GM18507 (cell line): ENCODE results near the gene MAD1L1.

Experiments used
- DNase-seq: peaks from one replicate; pipeline ENCODE4 v3.0.0; 2011; ENCODE audit warnings: low read depth; ENCODE audit not compliant: insufficient read length; ENCODE audit errors: extremely low spot score
- FAIRE-seq: peaks from 2 replicates; lab custom pipeline; 2011; peaks lifted over from hg19 to GRCh38; lab: Jason Lieb, UNC

MAD1L1 gene

GRCh38 chr7:2149672-2150444, 82.9 kb downstream of the MAD1L1 start:
- DNase-seq, result no peak
- no peak for FAIRE-seq

GRCh38 chr7:2148814-2149213, 83.9 kb downstream of the MAD1L1 start:
- FAIRE-seq (no peak), DNase-seq (no peak)

GRCh38 chr7:2148189-2148588, 84.6 kb downstream of the MAD1L1 start:
- FAIRE-seq, result no peak
- DNase-seq, result no peak

GRCh38 chr7:2146676-2147472, 85.9 kb downstream of the MAD1L1 start:
- no peak for DNase-seq
- no peak for FAIRE-seq

- FAIRE-seq, result no peak
Observed at GRCh38 chr7:2145835-2146580, 86.7 kb downstream of the MAD1L1 start.

GRCh38 chr7:2144926-2145325, 87.8 kb downstream of the MAD1L1 start:
- no peak for FAIRE-seq
- DNase-seq, result no peak

More at GRCh38 chr7:2145835-2146580, 86.7 kb downstream of the MAD1L1 start:
- no peak for DNase-seq

GRCh38 chr7:2143981-2144595, 88.7 kb downstream of the MAD1L1 start:
- FAIRE-seq, result no peak
- no peak for DNase-seq

- FAIRE-seq (no peak), DNase-seq (no peak)
Observed at GRCh38 chr7:2143450-2143849, 89.3 kb downstream of the MAD1L1 start.

GRCh38 chr7:2142386-2142785, 90.4 kb downstream of the MAD1L1 start:
- DNase-seq (no peak), FAIRE-seq (no peak)

- no peak for FAIRE-seq
- no peak for DNase-seq
Observed at GRCh38 chr7:2141651-2142050, 91.1 kb downstream of the MAD1L1 start.

GRCh38 chr7:2141021-2141410, 91.7 kb downstream of the MAD1L1 start:
- DNase-seq (no peak), FAIRE-seq (no peak)

- no peak for FAIRE-seq
Observed at GRCh38 chr7:2140216-2141020, 92.3 kb downstream of the MAD1L1 start.

GRCh38 chr7:2139004-2139699, 93.6 kb downstream of the MAD1L1 start:
- DNase-seq (no peak), FAIRE-seq (no peak)

More at GRCh38 chr7:2140216-2141020, 92.3 kb downstream of the MAD1L1 start:
- no peak for DNase-seq

- DNase-seq (peak; percentile 18), FAIRE-seq (peak; percentile 18)
Observed at GRCh38 chr7:2138146-2138765, 94.5 kb downstream of the MAD1L1 start.

- DNase-seq (no peak), FAIRE-seq (no peak)
Observed at GRCh38 chr7:2134740-2135139, 98.0 kb downstream of the MAD1L1 start.

GRCh38 chr7:2132243-2132642, 100.5 kb downstream of the MAD1L1 start:
- no peak for FAIRE-seq
- DNase-seq, result no peak

- no peak for DNase-seq
- no peak for FAIRE-seq
Observed at GRCh38 chr7:2131800-2132199, 100.9 kb downstream of the MAD1L1 start.

GRCh38 chr7:2131341-2131740, 101.4 kb downstream of the MAD1L1 start:
- no peak for DNase-seq
- no peak for FAIRE-seq
